ENCODE data around the gene RRP9. TPM values are rescaled to one million over a fixed set of nuclear protein-coding genes. Genes with fewer than 3 reads are reported as not detected.

Gene RRP9
- total RNA-seq, 1 experiment from 2014 or later, result 71.3 TPM

- Histone ChIP-seq H3K27ac (ENCODE audit: low read depth, low read length) (no peak overlapping the region), H3K4me2 (ENCODE audit: low read length) (no peak overlapping the region), H3K9ac (ENCODE audit: low read length) (no peak overlapping the region), H3K27me3 (ENCODE audit: insufficient read depth, low read length) (no peaks in the 10 kb centered on the region), H3K9me3 (ENCODE audit: control insufficient read depth in 1 of 2, insufficient read depth in 1 of 2, low read depth in 1 of 2, low read length in 2 of 2) (no peaks in the 10 kb centered on the region), H3K36me3 (ENCODE audit: control insufficient read depth in 1 of 2, insufficient read depth in 2 of 2, low read length in 2 of 2) (0 out of 4 replicates have a peak, but pooled peaks cover 0 to 3% of the 10 kb centered on the region in 2 experiments), H3K9me2 (ENCODE audit: insufficient read depth) (no peaks in the 10 kb centered on the region), H4K20me1 (ENCODE audit: insufficient read depth) (no peaks in the 10 kb centered on the region), H3K79me2 (ENCODE audit: insufficient read depth, low read length) (no peaks in the 10 kb centered on the region), H3K4me3 (replicated peaks in 1 of 2; ENCODE audit: low read depth in 1 of 2, low read length in 2 of 2) (no peak overlapping the region), H2AFZ (ENCODE audit: low read depth, low read length, poor library complexity, severe bottlenecking) (no peak overlapping the region), H3K4me1 (ENCODE audit: control insufficient read depth in 1 of 2, insufficient read depth in 2 of 2, low read length in 2 of 2) (no peaks in the 10 kb centered on the region)
- no peak for DNase-seq (ENCODE audit: low read depth, low spot score)
- intact Hi-C loops (cut with micrococcal nuclease), result no loop called here
- no peak for ATAC-seq
- POLR2A ChIA-PET, result no interaction called here
- CTCF ChIA-PET, result no interaction called here
- no TSS peak for BruUV-seq (replicated peaks)
- RAD21 ChIA-PET (ENCODE audit: low non-redundant PET in 1 of 2, low total read pairs in 2 of 2, uncharacterized antibody in 2 of 2, unreplicated experiment in 2 of 2), result no interaction called here
- TF ChIP-seq CBX3 (IDR thresholded peaks at IDR 0.05; ENCODE audit: low read depth), result no peak
- no peak for TF ChIP-seq SP1 (IDR thresholded peaks at IDR 0.05; ENCODE audit: low read depth)
- no peak for TF ChIP-seq SIN3A (IDR thresholded peaks at IDR 0.05; ENCODE audit: low read depth)
- no peak for TF ChIP-seq ELF1 (IDR thresholded peaks at IDR 0.05; ENCODE audit: borderline replicate concordance, low read depth)
- no peak for TF ChIP-seq EGR1 (IDR thresholded peaks at IDR 0.05; ENCODE audit: low read depth)
- TF ChIP-seq MAX (IDR thresholded peaks at IDR 0.05), result no peak
- TF ChIP-seq POLR2AphosphoS5 (IDR thresholded peaks at IDR 0.05; ENCODE audit: low read depth, low read length), result no peak
- TF ChIP-seq CEBPB (IDR thresholded peaks at IDR 0.05; ENCODE audit: low read depth), result no peak
These were observed 13.0 kb upstream of the RRP9 start for GRCh38 chr3:51954713-51955112.

GRCh38 chr3:51954105-51954504 is 12.4 kb upstream of the RRP9 start:
- Histone ChIP-seq H3K4me1 (ENCODE audit: control insufficient read depth in 1 of 2, insufficient read depth in 2 of 2, low read length in 2 of 2) (no peaks in the 10 kb centered on the region), H3K36me3 (ENCODE audit: control insufficient read depth in 1 of 2, insufficient read depth in 2 of 2, low read length in 2 of 2) (0 out of 4 replicates have a peak, but pooled peaks cover 0 to under 1% of the 10 kb centered on the region in 2 experiments), H3K9ac (ENCODE audit: low read length) (no peak overlapping the region), H3K9me3 (ENCODE audit: control insufficient read depth in 1 of 2, insufficient read depth in 1 of 2, low read depth in 1 of 2, low read length in 2 of 2) (no peaks in the 10 kb centered on the region), H3K9me2 (ENCODE audit: insufficient read depth) (no peaks in the 10 kb centered on the region), H3K27ac (ENCODE audit: low read depth, low read length) (no peak overlapping the region), H3K27me3 (ENCODE audit: insufficient read depth, low read length) (no peaks in the 10 kb centered on the region), H3K4me3 (replicated peaks in 1 of 2; ENCODE audit: low read depth in 1 of 2, low read length in 2 of 2) (no peak overlapping the region), H4K20me1 (ENCODE audit: insufficient read depth) (no peaks in the 10 kb centered on the region), H3K4me2 (ENCODE audit: low read length) (no peak overlapping the region), H3K79me2 (ENCODE audit: insufficient read depth, low read length) (no peaks in the 10 kb centered on the region), H2AFZ (ENCODE audit: low read depth, low read length, poor library complexity, severe bottlenecking) (no peak overlapping the region)
- intact Hi-C loops (cut with micrococcal nuclease), result no loop called here
- no peak for TF ChIP-seq EGR1 (IDR thresholded peaks at IDR 0.05; ENCODE audit: low read depth)
- TF ChIP-seq SIN3A (IDR thresholded peaks at IDR 0.05; ENCODE audit: low read depth), result no peak
- no peak for TF ChIP-seq YY1 (IDR thresholded peaks at IDR 0.05; ENCODE audit: extremely low read depth, insufficient replicate concordance, low read depth, low read length)
- ChIA-PET CTCF (interaction anchor here (1.4 kb wide), 1 partner anchor 13 kb away, joined by 4 read pairs; the partner anchor contains the start of gene RRP9), POLR2A (interaction anchor here (1.5 kb wide), 1 partner anchor 11 kb away, joined by 3 read pairs; no protein-coding TSS in a partner anchor), RAD21 (ENCODE audit: low non-redundant PET in 1 of 2, low total read pairs in 2 of 2, uncharacterized antibody in 2 of 2, unreplicated experiment in 2 of 2) (no interaction called here)
- DNase-seq (ENCODE audit: low read depth, low spot score), result no peak
- ATAC-seq, result no peak
- TSS peak; percentile 17 for BruUV-seq (replicated peaks)
